GM19372 (cell line): Measurements from ENCODE around the gene CLIC2.

Source experiments
- ATAC-seq: cut with Tn5 transposase; IDR thresholded peaks from one replicate; pipeline ENCODE4 v1.9.1; 2021; ENCODE audit warnings: mild to moderate bottlenecking, low read depth, moderate library complexity; ENCODE audit not compliant: unreplicated experiment

Gene CLIC2

DNA sequence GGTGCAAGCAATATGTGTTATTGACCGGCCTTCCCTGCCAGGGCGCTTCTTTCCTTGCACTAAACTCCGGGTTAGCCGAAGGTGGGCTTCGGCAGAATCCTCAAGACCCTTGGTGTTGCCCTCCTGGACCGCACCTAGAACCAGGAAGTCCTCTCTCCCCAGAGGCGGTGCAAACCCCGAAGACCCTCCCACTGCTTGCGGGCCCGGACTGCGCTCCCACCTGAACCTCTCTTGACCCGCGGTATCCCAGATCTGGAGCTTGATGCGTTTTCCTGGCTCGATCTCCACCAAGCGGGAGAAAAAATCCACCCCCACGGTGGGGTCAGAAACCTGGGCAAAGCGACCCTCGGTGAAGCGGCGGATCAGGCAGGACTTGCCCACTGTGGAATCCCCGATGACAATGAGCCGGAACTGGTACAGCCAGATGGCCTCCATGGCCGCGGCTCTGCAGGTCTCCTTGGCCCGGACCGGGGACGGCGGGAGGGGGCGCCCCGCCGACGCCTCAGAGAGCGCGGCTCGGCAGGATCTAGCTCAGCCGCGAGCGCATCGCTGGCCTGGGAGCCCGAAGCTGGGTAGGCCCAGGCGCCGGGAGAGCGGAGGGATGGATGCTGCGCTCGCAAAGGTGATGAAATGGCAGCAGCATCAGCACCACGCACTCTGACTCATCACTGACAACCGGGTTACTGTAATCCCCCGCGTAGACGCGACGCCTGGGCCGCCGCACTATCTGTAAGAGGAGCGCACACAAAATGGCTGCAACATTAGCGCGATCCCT lies 70.4 kb downstream of the CLIC2 start, which contains the start of gene RAB39B:
Gene RAB39B (minus strand): TSS at position 638 of the 775 bp plus-strand sequence. CDS start 203 bp downstream, at position 435.
- peak; percentile 91 for ATAC-seq

- ATAC-seq, result no peak
Observed at GRCh38 chrX:155262970-155263754, 71.3 kb downstream of the CLIC2 start.

- ATAC-seq, result no peak
Observed at GRCh38 chrX:155259752-155260151, 74.7 kb downstream of the CLIC2 start.

DNA sequence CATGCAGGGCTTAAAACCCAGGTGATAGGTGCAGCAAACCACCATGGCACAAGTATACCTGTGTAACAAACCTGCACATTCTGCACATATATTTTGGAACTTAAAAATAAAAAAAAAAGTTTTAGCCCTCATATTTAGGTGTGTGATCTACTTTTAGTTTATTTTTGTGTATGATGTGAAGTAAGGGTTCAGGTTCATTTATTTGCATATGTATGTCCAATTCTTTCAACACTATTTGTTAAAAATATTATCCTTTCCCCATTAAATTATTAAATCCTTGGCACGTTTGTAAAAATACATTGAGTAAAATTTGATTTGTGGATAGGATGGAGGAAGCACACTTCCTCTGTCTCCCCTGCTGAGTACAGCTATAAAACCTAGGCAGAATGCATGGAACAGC lies 83.0 kb downstream of the CLIC2 start:
- ATAC-seq, result no peak

DNA sequence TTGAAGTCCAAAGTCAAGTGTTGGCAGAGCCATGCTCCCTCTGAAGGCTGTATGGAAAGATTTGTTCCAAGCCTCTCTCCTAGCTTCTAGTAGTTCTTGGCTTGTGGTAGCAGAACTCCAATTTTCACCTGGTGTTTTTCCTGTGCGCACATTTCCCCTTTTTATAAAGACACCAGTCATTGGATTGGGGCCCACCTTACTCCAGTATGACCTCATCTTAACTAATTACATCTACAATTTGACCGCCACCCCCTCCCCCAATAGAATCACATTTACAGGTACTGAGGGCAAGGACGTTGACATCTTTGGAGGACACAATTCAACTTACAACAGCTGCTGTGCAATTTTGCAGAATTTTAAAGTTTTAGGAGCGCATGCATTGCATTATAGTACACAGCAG lies 86.9 kb downstream of the CLIC2 start:
- no peak for ATAC-seq

- ATAC-seq, result no peak
Observed at GRCh38 chrX:155246748-155247147, 87.7 kb downstream of the CLIC2 start.

DNA sequence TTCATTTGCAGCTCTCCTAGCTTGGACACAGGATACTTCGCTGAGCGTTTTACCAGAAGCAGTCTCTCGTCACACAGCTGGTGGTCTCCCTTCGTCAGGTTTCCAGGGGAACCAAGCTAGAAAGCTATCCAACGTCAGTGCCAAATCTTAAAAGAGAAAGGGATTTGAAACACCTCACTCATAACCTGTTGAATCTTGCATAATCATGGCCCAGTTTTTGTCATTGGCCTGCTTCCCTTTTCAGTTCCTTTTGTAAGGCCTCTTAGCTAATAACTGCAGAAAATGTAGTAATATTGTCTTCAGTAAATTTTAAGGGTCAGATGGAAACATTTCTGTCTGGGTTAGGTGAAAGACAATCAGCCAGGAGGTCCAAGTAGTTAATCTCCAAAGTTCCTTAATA lies 92.1 kb downstream of the CLIC2 start:
- no peak for ATAC-seq

GRCh38 chrX:155237719-155238118 lies 96.7 kb downstream of the CLIC2 start:
- ATAC-seq, result no peak

DNA sequence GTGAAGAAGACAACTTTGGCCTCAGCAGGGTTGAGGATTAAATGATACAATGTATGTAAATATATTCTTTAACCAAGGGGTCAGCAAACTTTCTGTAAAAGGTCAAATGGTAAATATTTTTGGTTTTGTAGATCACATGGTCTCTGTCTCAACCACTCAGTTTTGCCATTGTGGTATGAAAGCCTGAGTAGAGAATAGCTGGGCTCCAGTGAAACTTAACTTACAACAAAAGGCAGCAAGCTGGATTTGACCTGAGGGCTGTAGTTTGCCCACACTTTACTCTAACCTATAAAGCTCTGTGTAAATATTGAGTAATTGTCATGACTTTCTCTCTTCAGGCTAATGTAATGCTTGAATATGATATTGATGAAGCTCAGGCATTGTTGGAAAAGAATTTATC lies 98.5 kb downstream of the CLIC2 start:
- ATAC-seq, result no peak

DNA sequence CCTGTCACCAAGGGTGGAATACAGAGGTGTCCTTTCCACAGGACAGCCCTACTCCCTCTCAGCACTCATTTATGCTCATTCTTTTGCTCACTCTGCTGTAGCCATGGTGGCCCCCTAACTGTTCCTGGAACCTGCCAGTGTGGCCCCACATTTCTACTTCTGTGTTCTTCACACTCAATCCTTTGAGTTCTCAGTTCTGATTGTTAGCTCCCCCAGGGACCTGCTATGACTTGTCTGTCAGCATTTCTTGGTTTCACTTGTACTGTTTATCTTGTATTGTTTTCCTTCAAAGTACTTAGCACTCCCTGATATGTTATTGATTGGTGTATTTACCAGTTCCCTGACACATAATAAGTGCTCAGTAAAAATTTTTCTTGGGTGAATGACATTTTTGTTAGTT lies 103.3 kb downstream of the CLIC2 start:
- peak; percentile 87 for ATAC-seq
